GM18519 (cell line): ENCODE measurements around the gene KPNB1.

Experiments
- ATAC-seq: cut with Tn5 transposase; IDR thresholded peaks from one replicate; pipeline ENCODE4 v1.9.1; 2021; ENCODE audit warnings: mild to moderate bottlenecking, moderate library complexity; ENCODE audit not compliant: unreplicated experiment, low FRiP score

The KPNB1 gene

GRCh38 chr17:47726796-47727703 lies 77.3 kb downstream of the KPNB1 start:
- ATAC-seq = no peak

DNA sequence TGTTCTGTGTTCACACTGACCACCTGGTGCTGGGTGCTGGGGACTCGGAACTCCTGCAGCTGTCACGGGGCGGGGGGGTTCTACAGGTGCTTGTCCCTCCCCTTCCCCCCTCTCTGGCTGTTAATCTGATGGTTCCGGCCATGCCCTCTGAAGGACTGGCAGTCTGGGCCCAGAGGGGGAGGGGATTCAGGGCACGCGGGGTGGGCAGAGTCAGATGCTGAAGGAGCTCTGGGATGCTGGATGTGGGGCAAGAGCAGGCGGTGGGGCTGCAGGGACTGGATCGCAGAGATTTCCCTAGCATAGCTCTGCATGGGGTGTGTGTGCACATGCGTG lies 78.0 kb downstream of the KPNB1 start:
- ATAC-seq = no peak

GRCh38 chr17:47728214-47728877 lies 78.6 kb downstream of the KPNB1 start:
- ATAC-seq = no peak

- ATAC-seq = no peak
Observed at GRCh38 chr17:47729476-47729875, 79.8 kb downstream of the KPNB1 start.

GRCh38 chr17:47730681-47731080 lies 81.0 kb downstream of the KPNB1 start:
- ATAC-seq = no peak

DNA sequence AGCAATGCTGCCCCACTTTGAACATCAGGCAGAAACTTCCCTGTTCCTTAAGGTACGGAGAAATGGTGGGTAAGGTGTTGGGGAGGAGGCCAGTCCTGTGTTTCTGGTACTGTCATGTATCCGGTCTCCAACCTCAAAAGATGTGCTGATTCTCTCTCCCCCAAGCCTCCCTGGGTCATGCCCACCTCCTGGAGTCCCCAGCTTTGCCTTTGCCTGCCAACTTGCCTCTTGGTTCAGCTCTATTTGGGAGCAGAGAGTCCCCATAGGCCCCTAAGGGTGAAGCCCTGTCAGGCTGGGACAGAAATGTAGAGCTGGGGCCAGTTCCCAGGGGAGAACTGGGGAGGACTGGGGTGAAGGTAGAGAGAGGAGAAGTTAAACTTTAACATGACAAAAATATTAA lies 81.7 kb downstream of the KPNB1 start:
- ATAC-seq = no peak

DNA sequence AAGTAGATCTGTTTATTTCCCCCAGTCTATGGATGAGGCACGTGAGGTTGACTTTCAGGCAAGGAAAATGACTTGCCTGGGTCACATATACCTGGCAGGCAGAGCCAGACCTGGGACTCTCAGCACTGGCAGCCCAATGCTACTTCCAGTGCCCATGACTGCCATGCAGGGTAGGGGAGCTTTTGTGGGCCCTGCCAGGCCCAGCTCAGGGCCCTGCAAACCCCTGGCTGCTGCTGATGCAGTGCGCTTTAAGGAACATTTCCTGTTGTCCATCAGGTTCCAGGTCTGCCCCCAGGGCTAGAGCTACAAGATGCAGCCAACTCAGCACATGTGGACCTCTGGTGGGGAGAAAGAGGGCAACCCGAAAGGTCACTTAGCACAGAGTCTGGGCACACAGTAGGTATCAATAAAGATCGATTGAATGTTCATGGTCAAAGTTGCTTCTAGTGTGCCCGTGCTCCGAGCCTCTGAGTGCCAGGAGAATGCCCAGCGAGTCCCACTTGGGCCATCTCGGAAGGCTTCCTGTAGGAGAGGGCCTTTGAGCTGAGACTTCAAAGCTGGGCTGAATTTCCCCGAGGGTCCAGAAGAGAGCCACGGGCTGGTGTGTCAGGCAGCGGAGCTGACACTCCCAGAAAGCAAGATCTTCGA lies 82.8 kb downstream of the KPNB1 start:
- no peak for ATAC-seq

GRCh38 chr17:47733047-47733673 lies 83.4 kb downstream of the KPNB1 start, which contains the start of gene TBX21:
Gene TBX21, plus strand, starts transcription at chr17:47733236. Its CDS starts 219 bp downstream, at chr17:47733455.
- no peak for ATAC-seq

GRCh38 chr17:47733674-47734410 lies 84.1 kb downstream of the KPNB1 start:
- no peak for ATAC-seq

DNA sequence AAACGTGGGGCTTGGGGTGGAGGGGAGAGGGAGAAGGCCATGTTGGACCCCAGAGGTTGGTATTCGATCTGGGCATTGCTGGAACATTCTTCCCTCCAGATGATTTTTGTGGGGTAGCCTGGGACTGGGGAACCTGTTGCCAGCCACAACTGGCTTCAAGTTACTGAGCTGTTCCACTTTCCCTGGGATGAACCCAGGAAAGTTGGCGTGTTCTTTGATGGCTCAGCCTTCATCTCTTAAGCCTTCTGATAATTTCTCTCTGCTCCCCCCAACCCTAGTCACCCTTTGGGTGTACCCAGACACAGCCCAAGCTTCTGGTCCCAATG lies 85.4 kb downstream of the KPNB1 start:
- no peak for ATAC-seq
